GM12878 (cell line): Measurements from ENCODE around the gene ILKAP. TPM values are rescaled to one million over a fixed set of nuclear protein-coding genes. Genes with fewer than 3 reads are reported as not detected.

ENCODE experiments used
- ATAC-seq: fragments of 200-7000 bp; cut with Tn5 transposase; 3 replicates; pipeline ENCODE4 v1.9.1; 2020; ENCODE audit warnings: mild to moderate bottlenecking, moderate library complexity
- BruUV-seq: library from RNA; stranded (reverse); fragments of 400-500 nt; replicated peaks from 2 replicates; lab custom pipeline; 2021; lab: Mats Ljungman, UMichigan
- CTCF ChIA-PET: fragments of 300-600 bp; sonication (Branson Sonifier 250); formaldehyde crosslinking; extraction: SDS; loops from one replicate; lab custom pipeline; 2021; ENCODE audit warnings: inconsistent platforms; lab: Yijun Ruan, JAX
- POLR2A ChIA-PET: fragments of 350-600 bp; formaldehyde crosslinking; extraction: SDS; loops from one replicate; lab custom pipeline; 2021; ENCODE audit warnings: inconsistent platforms; lab: Charles Lee
- RAD21 ChIA-PET: fragments of 300-600 bp; sonication (Branson Sonifier 250); formaldehyde crosslinking; loops from one replicate; lab custom pipeline; 2023; ENCODE audit warnings: antibody characterized with exemption; ENCODE audit not compliant: unreplicated experiment; lab: Charles Lee
- SMC1A ChIA-PET: fragments of 300-600 bp; sonication (Branson Sonifier 250); formaldehyde crosslinking; loops from one replicate; lab custom pipeline; 2023; ENCODE audit not compliant: unreplicated experiment, uncharacterized antibody; lab: Charles Lee
- DNase-seq: peaks from one replicate; pipeline ENCODE4 v3.0.0-alpha.2; 2011; ENCODE audit warnings: low read depth, low spot score
- FAIRE-seq: peaks from 3 replicates; lab custom pipeline; 2011; peaks lifted over from hg19 to GRCh38; lab: Jason Lieb, UNC
- H2AFZ ChIP-seq: 2 replicates; pipeline ENCODE4 v1.6.0; 2011; ENCODE audit warnings: low read depth, low read length, control low read depth; ENCODE audit not compliant: control insufficient read depth
- H3K27ac ChIP-seq: 2 replicates; pipeline ENCODE4 v1.5.1; 2011; ENCODE audit warnings: control low read depth; ENCODE audit not compliant: control insufficient read depth, insufficient read depth
- H3K27me3 ChIP-seq, 2 experiments: replicated peaks in 1 of 2; 2 replicates each; pipeline versions ENCODE4 v1.6.0 to v1.6.1; 2011; ENCODE audit warnings: low read length in 1 of 2; ENCODE audit not compliant: control insufficient read depth in 2 of 2, insufficient read depth in 2 of 2
- H3K36me3 ChIP-seq, 2 experiments: 2 replicates each; pipeline ENCODE4 v1.5.1; 2011; ENCODE audit warnings: low read length in 1 of 2; ENCODE audit not compliant: control insufficient read depth in 2 of 2, insufficient read depth in 2 of 2
- H3K4me1 ChIP-seq: 2 replicates; pipeline ENCODE4 v1.6.1; 2011; ENCODE audit warnings: mild to moderate bottlenecking, low read length, moderate library complexity, mixed read lengths; ENCODE audit not compliant: control insufficient read depth, insufficient read depth
- H3K4me2 ChIP-seq: 2 replicates; pipeline ENCODE4 v1.6.0; 2011; ENCODE audit warnings: control low read depth; ENCODE audit not compliant: control insufficient read depth, insufficient read depth
- H3K4me3 ChIP-seq: fragments of 200-600 bp; sonication (generic); 2 replicates; pipeline ENCODE4 v1.5.1; 2016
- H3K79me2 ChIP-seq: 2 replicates; pipeline ENCODE4 v1.6.0; 2011; ENCODE audit warnings: low read length; ENCODE audit not compliant: control insufficient read depth, insufficient read depth
- H3K9ac ChIP-seq: 2 replicates; pipeline ENCODE4 v1.8.0; 2011; ENCODE audit warnings: low read length, control low read depth, mixed read lengths; ENCODE audit not compliant: control insufficient read depth, insufficient read depth
- H3K9me3 ChIP-seq: replicated peaks from 3 replicates; pipeline ENCODE4 v1.5.1; 2011; ENCODE audit warnings: mild to moderate bottlenecking, low read length; ENCODE audit not compliant: control insufficient read depth, insufficient read depth
- H4K20me1 ChIP-seq: 2 replicates; pipeline ENCODE4 v1.6.0; 2011; ENCODE audit not compliant: control insufficient read depth, insufficient read depth
- BRCA1 ChIP-seq: IDR thresholded peaks from 2 replicates; pipeline ENCODE4 v1.6.1; 2011; ENCODE audit warnings: low read depth, low read length, improper control_type of control experiment
- CBX3 ChIP-seq: fragments of 200-600 bp; sonication (generic); IDR thresholded peaks from 2 replicates; pipeline ENCODE4 v1.6.1; 2016; ENCODE audit warnings: low read depth, borderline replicate concordance
- DPF2 ChIP-seq: fragments of 450-650 bp; IDR thresholded peaks from 2 replicates; pipeline ENCODE4 v1.6.1; 2017; ENCODE audit warnings: mild to moderate bottlenecking
- ETV6 ChIP-seq, 2 experiments: fragments of 450-650 bp in 1 of 2; IDR thresholded peaks in 1 of 2; conservative IDR thresholded peaks in 1 of 2; 2 replicates each; pipeline ENCODE4 v1.6.1; 2014; ENCODE audit warnings: antibody characterized with exemption in 1 of 2, borderline replicate concordance in 1 of 2, low read depth in 1 of 2, mild to moderate bottlenecking in 1 of 2, moderate library complexity in 1 of 2
- GATAD2B ChIP-seq: fragments of 450-650 bp; conservative IDR thresholded peaks from 2 replicates; pipeline ENCODE4 v1.6.1; 2017; ENCODE audit warnings: low read depth, mild to moderate bottlenecking, moderate library complexity
- HCFC1 ChIP-seq: fragments of 150-350 bp; IDR thresholded peaks from 2 replicates; pipeline ENCODE4 v1.6.1; 2014; ENCODE audit warnings: low read length
- JUND ChIP-seq: IDR thresholded peaks from 2 replicates; pipeline ENCODE4 v1.6.1; 2012; ENCODE audit warnings: low read depth, mild to moderate bottlenecking, low read length, improper control_type of control experiment, moderate library complexity
- KAT2A ChIP-seq: conservative IDR thresholded peaks from 2 replicates; pipeline ENCODE4 v1.6.1; 2011; ENCODE audit warnings: low read depth, low read length; ENCODE audit not compliant: control insufficient read depth
- LARP7 ChIP-seq: fragments of 450-650 bp; IDR thresholded peaks from 2 replicates; pipeline ENCODE4 v1.6.1; 2017; ENCODE audit warnings: mild to moderate bottlenecking
- SPI1 ChIP-seq: IDR thresholded peaks from 2 replicates; pipeline ENCODE4 v1.6.1; 2011; ENCODE audit warnings: low read depth, mild to moderate bottlenecking, low read length, moderate library complexity, borderline replicate concordance; ENCODE audit not compliant: insufficient read depth
- TCF12 ChIP-seq: IDR thresholded peaks from 2 replicates; pipeline ENCODE4 v1.6.1; 2011; ENCODE audit warnings: low read depth, mild to moderate bottlenecking, low read length
- WGBS: methylation state at CpG from one replicate; pipeline ENCODE4 v1.1.6; 2016; ENCODE audit warnings: low lambda C conversion rate; ENCODE audit not compliant: insufficient replicate concordance, insufficient coverage; ENCODE audit errors: missing lambda C conversion rate; 5-methylcytosine and 5-hydroxymethylcytosine counted together
- in situ Hi-C: fragments of 300-500 bp; cut with MboI; formaldehyde crosslinking; loops from 9 replicates; pipeline ENCODE4 v1.14.3; 2018; ENCODE audit warnings: mixed read lengths
- intact Hi-C: fragments of 100-400 bp; cut with micrococcal nuclease; formaldehyde crosslinking; loops from one replicate; pipeline ENCODE4 v1.14.2; 2022; ENCODE audit not compliant: unreplicated experiment
- polyA plus RNA-seq, 11 experiments: library from polyadenylated mRNA; depleted of rRNA in 4 of 11; unstranded in 6 of 11; stranded (reverse) in 5 of 11; fragments of >200 nt; fragmentation: Nextera tagmentation in 4 of 11; fragmentation: Illumina TruSeq in 1 of 11; extraction: Ambion mirVana in 4 of 11; extraction: Trizol in 1 of 11; gene quantifications; 1 replicate in 1 of 11; 2 replicates in 10 of 11; pipeline versions ENCODE4 v1.2.1 to v1.2.3, GENCODE V29; 2011 to 2016; ENCODE audit warnings: inconsistent platforms in 2 of 11, missing spikeins in 2 of 11, low read depth in 1 of 11
- total RNA-seq, 4 experiments: library from RNA; depleted of rRNA in 3 of 4; stranded (reverse); fragments of >200 nt in 3 of 4; fragmentation: Illumina TruSeq in 1 of 4; extraction: Trizol in 1 of 4; gene quantifications; 2 replicates each; pipeline versions ENCODE4 v1.2.1 to v1.2.3, GENCODE V29; 2013 to 2021
- TF ChIP-seq, protein P1 (sequence below): fragments of 450-650 bp; IDR thresholded peaks from 2 replicates; pipeline ENCODE4 v1.6.1; 2016; ENCODE audit warnings: mild to moderate bottlenecking
- TF ChIP-seq, protein P2 (sequence below): fragments of 150-350 bp; IDR thresholded peaks from 2 replicates; pipeline ENCODE4 v1.6.1; 2014; ENCODE audit warnings: mild to moderate bottlenecking, low read depth, low read length

Gene ILKAP
- total and polyA plus RNA-seq, 10 of the 15 experiments (the other 5 are each of a cell fraction or from before 2014, with no cell fraction given): 4.2 to 65.3 (median 37.3) TPM

DNA sequence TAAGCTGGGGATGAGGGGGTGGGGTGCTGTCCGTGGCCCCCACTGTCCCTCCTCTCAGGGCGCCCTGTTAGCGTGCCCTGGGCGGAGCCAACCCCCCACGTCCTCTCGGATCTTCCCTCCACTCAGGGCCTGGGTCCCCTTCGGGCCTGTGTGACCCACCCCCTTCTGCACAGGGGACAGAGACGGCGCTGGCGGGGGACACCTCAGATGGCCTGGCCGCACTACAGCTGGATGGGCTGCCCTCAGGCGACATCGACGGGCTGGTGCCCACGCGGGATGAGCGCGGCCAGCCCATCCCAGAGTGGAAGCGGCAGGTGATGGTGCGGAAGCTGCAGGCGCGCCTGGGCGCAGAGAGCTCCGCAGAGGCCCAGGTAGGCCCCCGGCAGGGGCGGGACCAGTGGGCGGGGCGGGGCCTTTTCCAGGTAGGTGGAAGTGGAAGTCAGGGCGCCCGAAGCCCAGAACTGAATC, 74.9 kb downstream of the ILKAP start:
- TF ChIP-seq HCFC1 (no peak), KAT2A (no peak), SPI1 (no peak)
- TF ChIP-seq, protein P1, sequence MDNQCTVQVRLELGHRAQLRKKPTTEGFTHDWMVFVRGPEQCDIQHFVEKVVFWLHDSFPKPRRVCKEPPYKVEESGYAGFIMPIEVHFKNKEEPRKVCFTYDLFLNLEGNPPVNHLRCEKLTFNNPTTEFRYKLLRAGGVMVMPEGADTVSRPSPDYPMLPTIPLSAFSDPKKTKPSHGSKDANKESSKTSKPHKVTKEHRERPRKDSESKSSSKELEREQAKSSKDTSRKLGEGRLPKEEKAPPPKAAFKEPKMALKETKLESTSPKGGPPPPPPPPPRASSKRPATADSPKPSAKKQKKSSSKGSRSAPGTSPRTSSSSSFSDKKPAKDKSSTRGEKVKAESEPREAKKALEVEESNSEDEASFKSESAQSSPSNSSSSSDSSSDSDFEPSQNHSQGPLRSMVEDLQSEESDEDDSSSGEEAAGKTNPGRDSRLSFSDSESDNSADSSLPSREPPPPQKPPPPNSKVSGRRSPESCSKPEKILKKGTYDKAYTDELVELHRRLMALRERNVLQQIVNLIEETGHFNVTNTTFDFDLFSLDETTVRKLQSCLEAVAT: no peak
- TF ChIP-seq, all 136 proteins: peak for 0
- H2AFZ ChIP-seq: no peak overlapping the region
- ChIA-PET RAD21 (no interaction called here), CTCF (no interaction called here), SMC1A (no interaction called here), POLR2A (no interaction called here)
- no peak overlapping the region for H3K27ac ChIP-seq
- intact Hi-C loops (no loop called here), in situ Hi-C loops (no loop called here)
- no TSS peak for BruUV-seq
- H3K9me3 ChIP-seq: peaks cover 4% of the 10 kb centered on the region; the same call in 2 of the 3 replicates
- no peaks in the 10 kb centered on the region for H3K79me2 ChIP-seq
- H3K4me3 ChIP-seq: no peak overlapping the region
- no peaks in the 10 kb centered on the region for H3K36me3 ChIP-seq
- no peak overlapping the region for H3K4me2 ChIP-seq
- FAIRE-seq (no peak), ATAC-seq (no peak), DNase-seq (no peak)
- no peak overlapping the region for H3K9ac ChIP-seq
- no peaks in the 10 kb centered on the region for H4K20me1 ChIP-seq
- H3K27me3 ChIP-seq: no peaks in the 10 kb centered on the region
- WGBS: 70% methylated on average over 22 of the region's 30 CpGs
- H3K4me1 ChIP-seq: no peaks in the 10 kb centered on the region

DNA sequence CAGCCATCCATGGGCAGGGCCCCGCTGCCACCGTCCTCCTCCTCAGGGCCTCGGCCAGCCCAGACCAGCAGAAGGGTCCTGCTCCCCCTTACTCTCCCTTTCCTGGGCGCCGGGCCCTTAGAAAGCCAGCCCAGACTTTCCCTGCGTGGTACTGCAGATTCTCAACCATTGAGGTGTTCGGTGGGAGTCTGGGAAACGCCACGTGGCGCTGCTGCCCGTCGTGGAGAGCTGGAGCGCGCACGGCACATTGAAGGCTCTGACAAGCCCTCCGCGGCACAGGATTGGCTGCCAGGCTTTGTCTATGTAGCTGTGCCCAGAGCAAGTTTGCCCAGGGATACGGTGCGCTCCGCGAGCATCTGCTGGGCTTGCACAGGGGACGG, 75.4 kb downstream of the ILKAP start:
- H3K4me1 ChIP-seq: no peaks in the 10 kb centered on the region
- H3K27me3 ChIP-seq: no peaks in the 10 kb centered on the region
- SMC1A ChIA-PET: no interaction called here
- no peaks in the 10 kb centered on the region for H3K79me2 ChIP-seq
- RAD21 ChIA-PET: no interaction called here
- H3K36me3 ChIP-seq: no peaks in the 10 kb centered on the region
- FAIRE-seq (no peak), DNase-seq (no peak), ATAC-seq (no peak)
- H3K4me2 ChIP-seq: no peak overlapping the region
- POLR2A ChIA-PET: no interaction called here
- H3K9ac ChIP-seq: no peak overlapping the region
- H3K4me3 ChIP-seq: no peak overlapping the region
- 94% methylated on average over 22 of the region's 22 CpGs for WGBS
- peaks cover 4% of the 10 kb centered on the region; the same call in 2 of the 3 replicates for H3K9me3 ChIP-seq
- CTCF ChIA-PET: no interaction called here
- in situ Hi-C loops (no loop called here), intact Hi-C loops (no loop called here)
- H4K20me1 ChIP-seq: no peaks in the 10 kb centered on the region
- no peak overlapping the region for H2AFZ ChIP-seq
- no TSS peak for BruUV-seq
- TF ChIP-seq DPF2 (no peak), LARP7 (no peak), BRCA1 (no peak), JUND (no peak), CBX3 (no peak), GATAD2B (no peak), TCF12 (no peak), ETV6 (conservative IDR thresholded peaks at IDR 0.05 in 1 of 2, IDR thresholded peaks at IDR 0.05 in 1 of 2; ENCODE audit: borderline replicate concordance in 1 of 2, low read depth in 1 of 2) (no peak)
- TF ChIP-seq, protein P2, sequence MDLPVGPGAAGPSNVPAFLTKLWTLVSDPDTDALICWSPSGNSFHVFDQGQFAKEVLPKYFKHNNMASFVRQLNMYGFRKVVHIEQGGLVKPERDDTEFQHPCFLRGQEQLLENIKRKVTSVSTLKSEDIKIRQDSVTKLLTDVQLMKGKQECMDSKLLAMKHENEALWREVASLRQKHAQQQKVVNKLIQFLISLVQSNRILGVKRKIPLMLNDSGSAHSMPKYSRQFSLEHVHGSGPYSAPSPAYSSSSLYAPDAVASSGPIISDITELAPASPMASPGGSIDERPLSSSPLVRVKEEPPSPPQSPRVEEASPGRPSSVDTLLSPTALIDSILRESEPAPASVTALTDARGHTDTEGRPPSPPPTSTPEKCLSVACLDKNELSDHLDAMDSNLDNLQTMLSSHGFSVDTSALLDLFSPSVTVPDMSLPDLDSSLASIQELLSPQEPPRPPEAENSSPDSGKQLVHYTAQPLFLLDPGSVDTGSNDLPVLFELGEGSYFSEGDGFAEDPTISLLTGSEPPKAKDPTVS: no peak
- no peak overlapping the region for H3K27ac ChIP-seq
